PFSK-1 (cell line): ENCODE results near the gene RIT2.

Experiments used
- FOXP2 ChIP-seq: optimal IDR thresholded peaks from 2 replicates; pipeline ENCODE3; 2011; ENCODE audit warnings: borderline replicate concordance, control low read depth, inconsistent platforms; ENCODE audit not compliant: insufficient read depth; ENCODE audit errors: extremely low read length, extremely low read depth
- POLR2AphosphoS5 ChIP-seq: IDR thresholded peaks from 2 replicates; pipeline ENCODE4 v1.6.1; 2012; ENCODE audit warnings: low read depth, mild to moderate bottlenecking, control low read depth, low read length, moderate library complexity
- SIN3A ChIP-seq: IDR thresholded peaks from 2 replicates; pipeline ENCODE4 v1.6.1; 2012; ENCODE audit warnings: mild to moderate bottlenecking, low read length, moderate library complexity, borderline replicate concordance; ENCODE audit not compliant: insufficient read depth
- TAF1 ChIP-seq: IDR thresholded peaks from 2 replicates; pipeline ENCODE4 v1.6.1; 2012; ENCODE audit warnings: low read length, control low read depth, borderline replicate concordance; ENCODE audit not compliant: insufficient read depth
- TF ChIP-seq, protein P1 (sequence below), 2 experiments: IDR thresholded peaks; 2 replicates each; pipeline versions ENCODE4 v1.6.1 to v1.8.0; 2011 to 2012; ENCODE audit warnings: low read depth in 2 of 2, low read length in 2 of 2, control low read depth in 1 of 2, inconsistent platforms in 1 of 2, mild to moderate bottlenecking in 1 of 2, moderate library complexity in 1 of 2; ENCODE audit not compliant: insufficient read depth in 1 of 2

RIT2 gene

DNA sequence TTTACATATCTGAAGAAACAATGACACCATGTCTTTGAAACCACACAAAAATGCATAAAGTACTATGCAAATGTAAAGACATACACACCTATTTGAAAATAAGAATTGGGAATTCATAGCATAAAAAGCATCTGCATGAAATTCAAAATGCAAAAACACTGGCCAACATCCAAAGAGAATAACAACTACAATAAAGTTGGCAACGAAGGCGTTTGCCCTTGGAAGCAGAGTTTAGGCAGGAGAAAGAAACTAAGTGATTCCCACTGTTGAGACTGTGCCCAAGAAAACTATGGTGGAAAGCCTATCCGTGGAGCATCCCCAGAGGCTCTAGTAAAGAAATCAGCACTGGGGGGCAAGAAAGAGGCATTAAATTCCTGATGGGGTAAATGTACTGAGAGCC is 292.8 kb downstream of the RIT2 start:
- TF ChIP-seq POLR2AphosphoS5 = no peak
- TF ChIP-seq TAF1 = no peak
- TF ChIP-seq, protein P1, sequence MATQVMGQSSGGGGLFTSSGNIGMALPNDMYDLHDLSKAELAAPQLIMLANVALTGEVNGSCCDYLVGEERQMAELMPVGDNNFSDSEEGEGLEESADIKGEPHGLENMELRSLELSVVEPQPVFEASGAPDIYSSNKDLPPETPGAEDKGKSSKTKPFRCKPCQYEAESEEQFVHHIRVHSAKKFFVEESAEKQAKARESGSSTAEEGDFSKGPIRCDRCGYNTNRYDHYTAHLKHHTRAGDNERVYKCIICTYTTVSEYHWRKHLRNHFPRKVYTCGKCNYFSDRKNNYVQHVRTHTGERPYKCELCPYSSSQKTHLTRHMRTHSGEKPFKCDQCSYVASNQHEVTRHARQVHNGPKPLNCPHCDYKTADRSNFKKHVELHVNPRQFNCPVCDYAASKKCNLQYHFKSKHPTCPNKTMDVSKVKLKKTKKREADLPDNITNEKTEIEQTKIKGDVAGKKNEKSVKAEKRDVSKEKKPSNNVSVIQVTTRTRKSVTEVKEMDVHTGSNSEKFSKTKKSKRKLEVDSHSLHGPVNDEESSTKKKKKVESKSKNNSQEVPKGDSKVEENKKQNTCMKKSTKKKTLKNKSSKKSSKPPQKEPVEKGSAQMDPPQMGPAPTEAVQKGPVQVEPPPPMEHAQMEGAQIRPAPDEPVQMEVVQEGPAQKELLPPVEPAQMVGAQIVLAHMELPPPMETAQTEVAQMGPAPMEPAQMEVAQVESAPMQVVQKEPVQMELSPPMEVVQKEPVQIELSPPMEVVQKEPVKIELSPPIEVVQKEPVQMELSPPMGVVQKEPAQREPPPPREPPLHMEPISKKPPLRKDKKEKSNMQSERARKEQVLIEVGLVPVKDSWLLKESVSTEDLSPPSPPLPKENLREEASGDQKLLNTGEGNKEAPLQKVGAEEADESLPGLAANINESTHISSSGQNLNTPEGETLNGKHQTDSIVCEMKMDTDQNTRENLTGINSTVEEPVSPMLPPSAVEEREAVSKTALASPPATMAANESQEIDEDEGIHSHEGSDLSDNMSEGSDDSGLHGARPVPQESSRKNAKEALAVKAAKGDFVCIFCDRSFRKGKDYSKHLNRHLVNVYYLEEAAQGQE (IDR thresholded peaks at IDR 0.05; ENCODE audit: insufficient read depth in 1 of 2, low read depth in 2 of 2, low read length in 2 of 2) = no peak
- TF ChIP-seq FOXP2 = no peak
- no peak for TF ChIP-seq SIN3A

DNA sequence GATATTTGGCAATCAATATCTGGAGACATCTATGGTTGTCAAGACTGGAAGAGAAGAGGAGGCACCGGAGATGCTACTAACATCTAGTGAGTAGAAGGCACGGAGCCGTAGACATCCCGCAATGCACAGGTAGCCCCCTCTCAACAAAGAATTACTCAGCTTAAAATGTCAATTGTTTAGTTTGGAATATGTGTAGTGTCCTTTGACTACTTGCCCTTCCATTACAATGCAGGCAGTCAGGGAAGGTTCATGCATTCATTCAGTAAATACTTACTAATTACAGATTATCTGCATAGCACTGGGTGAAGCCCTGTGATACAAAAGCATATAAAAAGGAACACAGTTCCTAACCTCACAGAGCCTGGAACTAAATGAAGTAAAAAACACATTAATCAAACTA is 294.0 kb downstream of the RIT2 start:
- no peak for TF ChIP-seq FOXP2
- TF ChIP-seq, protein P1 (IDR thresholded peaks at IDR 0.05; ENCODE audit: insufficient read depth in 1 of 2, low read depth in 2 of 2, low read length in 2 of 2) = no peak
- no peak for TF ChIP-seq SIN3A
- TF ChIP-seq POLR2AphosphoS5 = no peak
- no peak for TF ChIP-seq TAF1

DNA sequence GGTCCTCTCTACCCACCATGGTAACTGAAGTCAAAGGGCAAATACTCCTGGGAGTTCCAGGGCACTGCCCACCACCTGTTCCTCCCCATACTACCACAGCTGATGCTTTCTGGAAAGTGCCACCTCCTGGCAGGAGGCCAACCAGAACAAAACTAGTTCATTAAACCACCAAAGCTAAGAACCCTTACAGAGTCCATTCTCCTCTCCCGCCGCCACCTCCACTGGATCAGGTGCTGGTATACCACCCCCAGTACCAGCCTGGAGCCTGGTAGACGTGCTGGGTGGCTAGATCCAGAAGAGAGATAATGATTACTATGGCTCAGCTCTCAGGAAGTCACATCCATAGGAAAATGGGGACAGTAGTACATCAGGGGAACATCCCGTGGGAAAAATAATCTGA is 300.9 kb downstream of the RIT2 start:
- TF ChIP-seq FOXP2 (no peak), TAF1 (no peak), POLR2AphosphoS5 (no peak), SIN3A (no peak)
- TF ChIP-seq, protein P1 (IDR thresholded peaks at IDR 0.05; ENCODE audit: insufficient read depth in 1 of 2, low read depth in 2 of 2, low read length in 2 of 2) = no peak

DNA sequence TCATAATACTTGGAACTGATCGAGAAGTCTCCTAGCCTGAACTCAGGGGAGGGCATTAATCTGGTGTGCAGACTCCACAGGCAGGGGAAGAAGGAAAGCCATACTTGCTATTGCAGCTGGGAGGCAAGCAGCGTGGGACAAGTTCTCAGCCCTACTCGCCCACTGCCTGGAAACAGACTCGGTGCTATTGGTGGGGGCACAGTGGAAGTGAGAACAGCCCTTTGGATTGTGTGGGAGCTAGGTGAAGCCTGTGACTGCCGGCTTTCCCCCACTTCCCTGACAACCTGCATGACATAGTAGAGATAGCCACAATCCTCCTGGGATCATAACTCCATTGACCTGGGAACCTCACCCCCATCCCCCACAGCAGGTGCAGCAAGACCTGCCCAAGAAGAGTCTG is 301.3 kb downstream of the RIT2 start:
- TF ChIP-seq, protein P1 (IDR thresholded peaks at IDR 0.05; ENCODE audit: insufficient read depth in 1 of 2, low read depth in 2 of 2, low read length in 2 of 2) = no peak
- TF ChIP-seq TAF1 (no peak), POLR2AphosphoS5 (no peak), SIN3A (no peak), FOXP2 (no peak)

DNA sequence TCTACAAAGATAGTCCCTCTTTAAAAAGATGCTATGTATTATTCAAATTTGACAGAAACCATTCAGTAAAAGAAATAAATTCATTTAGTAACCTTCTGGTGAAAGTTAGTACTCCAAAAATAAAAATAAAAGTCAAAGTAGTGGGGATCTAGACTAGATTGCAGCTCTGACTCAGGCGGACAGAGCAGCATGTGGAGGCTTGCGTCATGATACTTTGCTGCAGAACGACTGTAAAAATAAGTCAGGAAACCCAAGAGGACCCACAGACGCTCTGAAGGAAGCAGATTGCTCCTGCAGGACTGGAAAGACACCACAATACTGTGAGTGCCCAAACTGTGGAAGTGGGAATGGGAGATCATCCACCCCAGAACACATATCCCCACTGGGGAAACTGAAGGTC is 301.9 kb downstream of the RIT2 start:
- TF ChIP-seq TAF1 = no peak
